CD4-positive, alpha-beta T cell treated with Interferon alpha-2 for 1 hour (primary cell): ENCODE data around the gene WDR26.
"Not testable (repeated sequence)": the region's sequence is repeated elsewhere in the genome, so short reads cannot be mapped to it uniquely, and the experiment has no call there.

Experiments
- DNase-seq, 2 donors: peaks; one replicate each; pipeline ENCODE4 v3.0.0-alpha.2; 2020 to 2022

WDR26 gene

DNA sequence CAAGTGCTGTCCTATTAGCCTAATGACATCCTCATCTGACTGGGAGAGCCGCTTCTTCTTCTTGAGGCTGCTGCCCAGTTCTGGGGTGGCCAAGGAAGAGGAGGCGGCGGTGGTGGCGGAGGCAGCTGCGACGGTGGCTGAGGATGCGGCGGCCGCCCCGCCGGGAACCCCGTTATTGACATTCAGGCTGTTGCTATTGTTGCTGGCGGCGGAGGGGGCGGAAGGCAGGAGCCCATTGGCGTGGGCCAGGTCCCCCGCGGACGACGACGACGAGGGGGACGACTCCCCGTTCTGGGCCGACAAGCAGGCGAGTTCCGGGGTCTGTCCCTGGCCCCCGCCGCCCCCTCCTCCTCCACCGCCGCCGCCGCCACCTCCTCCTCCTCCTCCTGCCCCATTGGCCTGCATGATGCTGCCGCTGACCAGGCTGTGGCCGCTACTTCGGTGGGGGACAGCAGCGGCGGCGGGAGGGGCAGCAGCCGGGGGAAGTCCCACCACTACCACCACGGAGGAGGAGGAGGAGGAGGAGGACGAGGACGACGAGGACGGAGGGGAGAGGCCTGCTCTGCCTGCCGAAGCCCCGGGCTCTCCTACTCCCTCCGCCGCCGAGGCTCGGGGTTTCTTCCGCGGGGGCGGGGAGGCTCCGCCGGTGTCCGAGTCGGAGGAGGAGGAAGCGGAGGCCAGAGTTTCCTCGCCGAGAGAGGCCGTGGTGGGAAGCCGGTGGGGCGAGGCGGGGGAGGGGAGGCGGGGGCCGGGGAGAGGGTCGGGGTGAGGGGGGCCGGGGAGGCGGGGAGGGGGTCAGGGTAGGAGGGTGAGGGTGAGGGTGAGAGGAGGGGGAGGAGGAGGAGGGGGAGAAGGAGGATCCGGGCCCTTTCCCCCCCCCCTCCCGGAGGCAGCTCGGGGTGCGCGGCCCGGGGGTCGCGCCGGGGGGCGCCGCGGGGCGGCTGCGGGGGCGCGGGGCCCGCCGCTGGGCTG, 610 bp downstream of the WDR26 start:
- peak; percentile 54 to 71 for DNase-seq

DNA sequence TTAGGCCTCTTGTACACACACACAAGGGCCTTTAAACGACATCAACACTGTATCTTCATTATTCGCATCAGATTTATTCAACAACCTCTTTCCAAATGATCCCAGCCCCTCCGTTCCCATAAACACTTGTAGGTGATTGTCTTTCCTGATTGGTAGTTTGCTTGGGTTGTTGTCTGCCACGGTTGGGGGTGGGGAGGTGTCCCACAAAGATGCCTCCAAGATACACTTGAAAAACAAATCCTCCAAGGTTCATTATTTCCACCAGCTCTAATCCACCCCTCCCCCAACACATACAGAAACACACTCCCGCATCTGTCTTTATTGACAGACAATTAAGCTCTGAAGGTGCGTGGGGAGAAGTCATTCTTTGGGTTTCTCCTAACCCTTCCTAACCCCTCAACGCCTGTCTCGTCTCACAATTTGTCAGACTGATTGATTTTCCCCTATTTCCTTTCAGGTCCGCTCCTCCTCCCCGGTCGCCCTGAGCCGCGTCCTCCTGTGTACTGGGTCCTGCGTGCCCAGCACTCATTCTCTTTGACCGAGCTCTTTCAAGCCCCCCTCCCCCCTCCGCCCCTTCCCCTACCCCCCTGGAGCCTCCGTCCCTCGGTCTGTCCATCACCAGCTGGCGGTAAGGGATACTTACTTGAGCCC, 1.4 kb downstream of the WDR26 start:
- peak in 1 of 2 donors; percentile 42 for DNase-seq

DNA sequence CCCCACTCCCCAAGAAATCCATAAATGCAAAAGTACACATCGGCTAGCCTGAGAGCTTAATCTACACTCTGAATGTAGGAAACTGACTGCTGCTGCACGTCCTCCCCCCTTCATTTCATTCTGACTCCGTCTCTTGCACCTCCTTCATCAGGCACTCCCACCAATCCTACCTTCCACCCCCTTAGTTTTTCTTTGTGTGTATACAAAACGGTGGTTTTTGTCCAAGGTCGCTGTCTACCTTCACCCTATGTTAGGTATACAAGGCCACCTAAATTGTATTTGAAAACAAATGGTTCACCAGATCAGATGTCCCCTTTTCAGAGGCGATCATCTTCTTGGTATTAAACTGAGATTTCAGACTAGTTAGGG, 1.9 kb downstream of the WDR26 start:
- peak in 1 of 2 donors; percentile 28 for DNase-seq

DNA sequence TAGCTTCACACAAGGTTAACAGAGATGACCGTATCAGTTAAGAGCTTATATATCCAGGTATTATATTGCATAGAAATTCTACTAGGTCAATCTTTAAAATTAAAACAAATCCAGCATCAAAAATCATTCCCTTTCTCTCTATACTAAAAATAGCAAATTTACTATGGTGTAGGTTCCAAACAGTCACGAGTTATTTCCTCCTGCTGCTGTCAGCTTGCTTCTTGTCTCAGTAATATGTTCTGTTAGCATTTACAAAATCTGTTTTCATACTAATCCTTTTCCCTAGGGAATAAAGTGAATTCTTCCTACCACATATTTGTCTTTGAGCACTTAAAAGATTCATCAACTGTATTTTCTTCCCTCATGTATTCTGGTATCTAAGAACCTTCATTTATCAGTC, 2.5 kb downstream of the WDR26 start:
- DNase-seq: no peak

DNA sequence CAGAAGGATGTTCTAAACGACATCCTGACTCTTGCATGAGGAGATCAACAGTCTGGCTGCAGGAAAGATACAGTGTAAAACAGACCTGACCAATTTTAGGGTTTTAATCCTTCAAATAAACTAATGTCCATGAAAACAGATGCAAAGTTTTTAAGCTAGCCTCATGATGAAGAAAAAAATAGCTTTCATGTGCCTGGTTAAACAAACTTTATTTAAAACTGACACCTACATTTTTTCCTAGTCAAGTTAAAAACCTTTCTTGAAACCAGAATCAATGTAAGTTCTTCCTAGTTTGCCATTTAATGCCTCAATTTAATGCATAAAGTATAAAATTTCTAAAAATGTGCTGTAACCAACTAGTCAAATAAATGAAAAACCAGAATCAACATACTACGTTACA, 2.9 kb downstream of the WDR26 start:
- no peak for DNase-seq

DNA sequence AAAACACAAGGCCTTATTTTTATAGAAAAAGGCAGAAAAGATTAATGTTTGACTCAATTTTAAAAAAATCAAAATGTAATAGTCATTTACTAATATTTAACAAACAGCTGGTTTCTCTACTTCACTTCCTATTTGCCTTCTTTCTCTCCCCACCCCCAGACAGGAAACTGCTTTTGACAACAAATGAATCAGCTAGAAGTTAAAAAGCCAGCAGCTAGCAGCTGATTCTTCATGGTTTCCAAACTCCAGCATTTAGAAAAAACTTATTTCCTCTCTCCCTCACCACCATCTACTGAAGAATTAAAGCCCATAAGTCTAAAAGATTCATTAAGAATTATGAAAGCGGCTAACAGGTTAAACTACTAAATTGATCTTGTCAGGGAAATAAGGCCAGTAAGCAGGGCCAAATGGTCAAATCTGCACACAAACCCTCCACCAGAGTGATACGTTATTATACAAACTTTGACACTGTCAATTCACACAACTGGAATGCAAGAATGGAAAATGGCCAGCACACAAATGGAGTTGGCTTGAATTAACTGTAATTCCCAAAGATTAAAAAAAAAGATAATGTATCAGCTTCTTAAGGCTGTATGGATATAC, 4.0 kb downstream of the WDR26 start:
- DNase-seq: peak; percentile 24 to 72

DNA sequence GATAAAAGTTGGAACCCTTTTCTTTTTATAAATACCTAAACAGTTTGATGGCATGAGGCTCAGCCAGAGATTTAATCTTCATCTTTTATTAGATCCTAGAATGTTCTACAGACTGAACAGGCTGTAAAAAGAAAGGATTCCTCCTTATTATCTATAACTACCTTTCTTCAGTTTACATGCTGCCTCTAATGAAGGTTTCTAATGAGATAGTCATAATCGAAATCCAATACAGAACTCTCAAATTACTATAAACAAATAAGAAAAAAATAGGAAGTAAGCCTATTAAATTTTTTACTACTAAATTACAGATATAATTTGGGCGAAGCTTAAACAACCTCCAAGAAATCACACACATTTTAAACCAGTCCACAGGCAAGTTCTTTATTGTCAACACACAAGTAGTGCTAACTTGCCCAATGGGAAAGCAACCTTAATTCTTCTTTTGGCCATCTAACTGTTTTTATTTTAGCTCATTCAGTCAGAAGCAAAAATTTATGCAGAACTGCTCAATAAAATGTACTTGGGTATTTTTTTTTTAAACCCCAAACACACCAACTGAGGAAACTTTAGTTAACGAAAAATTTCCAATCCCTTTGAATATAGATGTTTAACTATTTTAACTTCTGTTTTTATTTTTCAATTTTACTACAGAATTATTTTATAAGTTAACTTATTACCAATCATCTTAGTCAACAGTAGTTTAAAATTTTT, 4.8 kb downstream of the WDR26 start:
- DNase-seq: no peak

DNA sequence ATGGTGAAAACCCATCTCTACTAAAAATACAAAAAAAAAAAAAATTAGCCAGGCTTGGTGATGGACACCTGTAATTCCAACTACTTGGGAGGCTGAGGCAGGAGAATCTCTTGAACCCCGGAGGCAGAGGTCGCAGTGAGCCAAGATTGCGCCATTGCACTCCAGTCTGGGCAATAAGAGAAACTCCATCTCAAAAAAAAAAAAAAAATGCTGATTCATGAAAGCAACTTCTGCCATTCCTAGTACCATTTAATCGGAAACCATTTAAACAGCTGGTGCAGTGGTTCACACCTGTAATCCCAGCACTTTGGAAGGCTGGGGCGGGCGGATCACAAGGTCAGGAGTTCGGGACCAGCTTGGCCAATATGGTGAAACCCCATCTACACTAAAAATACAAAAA, 5.9 kb downstream of the WDR26 start:
- DNase-seq: not testable (repeated sequence)

DNA sequence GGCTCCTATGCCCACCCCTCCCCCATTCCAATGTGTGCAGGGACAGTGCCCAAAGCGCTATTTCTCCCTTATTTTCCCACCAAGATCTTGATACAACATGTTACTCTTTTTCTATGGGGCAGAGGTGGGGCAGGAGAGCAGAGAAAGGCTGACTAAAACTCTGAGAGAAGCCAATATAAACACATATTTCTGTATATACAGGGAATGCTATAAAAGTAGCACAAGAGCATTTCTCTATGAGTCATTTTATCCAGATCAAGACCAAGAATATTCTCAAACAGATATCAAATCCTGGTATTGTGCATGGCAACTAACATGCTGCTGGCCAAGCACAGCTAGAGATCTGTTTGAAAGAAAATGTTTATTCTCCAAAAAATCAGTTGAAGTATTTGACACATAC, 7.3 kb downstream of the WDR26 start:
- no peak for DNase-seq

DNA sequence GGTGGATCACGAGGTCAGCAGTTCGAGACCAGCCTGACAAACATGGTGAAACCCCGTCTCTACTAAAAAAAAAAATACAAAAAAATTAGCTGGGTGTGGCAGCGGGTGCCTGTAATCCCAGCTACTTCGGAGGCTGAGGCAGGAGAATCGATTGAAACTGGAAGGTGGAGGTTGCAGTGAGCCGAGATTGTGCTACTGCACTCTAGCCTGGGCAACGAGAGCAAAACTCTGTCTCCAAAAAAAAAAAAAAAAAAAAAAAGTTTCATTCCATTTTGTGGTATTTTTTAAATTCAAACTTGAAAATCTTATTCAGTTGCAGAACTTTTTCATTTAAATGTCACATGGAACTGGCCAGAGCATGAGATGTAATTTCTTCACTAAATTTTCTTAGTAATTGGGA, 7.7 kb downstream of the WDR26 start:
- DNase-seq: not testable (repeated sequence)

DNA sequence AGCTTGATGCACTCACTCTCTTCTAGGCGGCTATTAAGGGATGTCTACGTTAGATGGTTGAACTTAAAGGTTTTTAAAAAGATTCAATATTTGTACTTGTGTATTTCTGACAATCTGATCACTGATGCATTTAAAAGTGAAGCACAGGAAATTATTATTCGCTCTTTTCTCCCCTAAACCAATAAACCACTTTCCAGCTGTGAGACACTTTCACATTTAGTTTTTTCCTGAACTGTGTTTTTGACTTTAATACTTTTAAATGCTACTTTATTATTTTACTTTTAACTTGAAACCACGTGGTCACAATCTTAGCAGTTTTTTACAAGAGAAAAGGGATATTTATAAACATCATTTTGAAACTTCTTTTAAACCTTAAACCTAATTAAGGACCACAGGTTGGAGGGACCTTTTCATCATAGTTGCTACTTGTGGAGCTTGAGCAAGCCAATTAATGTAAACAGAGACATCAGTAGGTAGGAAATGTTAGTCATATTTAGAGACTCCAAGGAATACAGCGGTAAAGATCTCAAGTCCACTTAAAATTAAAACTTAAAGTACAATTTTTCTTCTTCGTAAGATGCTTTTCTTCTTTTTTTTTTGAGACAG, 9.2 kb downstream of the WDR26 start:
- no peak for DNase-seq

DNA sequence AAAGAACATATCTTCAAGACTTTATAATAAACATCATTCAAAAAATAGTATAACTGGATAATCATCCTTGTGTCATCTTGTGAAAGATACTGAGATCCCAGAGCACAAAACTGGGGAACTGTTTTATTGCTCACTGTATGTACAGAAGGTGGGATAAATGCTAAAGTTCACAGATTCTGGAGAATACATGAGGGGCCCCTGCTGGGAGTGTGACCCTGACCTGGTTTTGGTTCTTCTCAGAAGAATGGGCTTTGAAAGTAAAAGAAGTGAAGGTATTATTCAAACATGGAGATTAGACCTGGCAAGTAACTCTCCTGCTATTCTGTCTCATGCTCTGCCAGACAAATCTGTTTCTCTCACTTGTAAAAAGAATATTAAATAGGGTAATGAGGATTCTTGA, 14.5 kb downstream of the WDR26 start:
- no peak for DNase-seq

DNA sequence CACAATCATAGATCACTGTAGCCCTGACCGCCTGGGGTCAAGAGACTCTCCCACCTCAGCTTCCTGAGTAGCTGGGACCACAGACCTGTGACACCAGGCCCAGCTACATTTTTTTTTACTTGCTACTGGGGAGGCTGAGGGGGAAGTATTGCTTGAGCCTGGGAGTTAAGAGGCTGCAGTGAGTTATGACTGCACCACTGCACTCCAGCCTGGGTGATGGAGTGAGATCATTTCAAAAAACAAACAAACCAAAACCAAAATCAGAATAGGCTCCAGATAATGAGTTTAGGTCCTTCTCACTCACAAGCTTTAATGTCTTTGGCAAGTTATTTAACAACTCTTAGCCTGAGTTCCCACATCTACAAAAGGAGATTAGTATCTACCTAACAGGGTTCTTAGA, 22.8 kb downstream of the WDR26 start:
- no peak for DNase-seq

DNA sequence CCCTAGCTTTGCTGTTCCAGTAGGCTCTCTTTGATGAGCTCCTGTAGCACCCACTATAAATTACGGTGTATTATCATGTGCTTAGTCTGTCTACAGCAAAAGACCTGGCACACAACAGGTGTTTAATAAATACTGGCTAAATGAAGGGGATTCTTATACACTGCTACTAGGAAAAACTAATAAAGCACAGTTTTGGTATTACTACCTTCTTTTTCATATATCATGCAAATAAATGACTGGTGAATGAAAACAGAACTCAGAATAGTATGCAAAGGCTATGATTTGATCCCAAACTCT, 26.4 kb downstream of the WDR26 start:
- DNase-seq: no peak

DNA sequence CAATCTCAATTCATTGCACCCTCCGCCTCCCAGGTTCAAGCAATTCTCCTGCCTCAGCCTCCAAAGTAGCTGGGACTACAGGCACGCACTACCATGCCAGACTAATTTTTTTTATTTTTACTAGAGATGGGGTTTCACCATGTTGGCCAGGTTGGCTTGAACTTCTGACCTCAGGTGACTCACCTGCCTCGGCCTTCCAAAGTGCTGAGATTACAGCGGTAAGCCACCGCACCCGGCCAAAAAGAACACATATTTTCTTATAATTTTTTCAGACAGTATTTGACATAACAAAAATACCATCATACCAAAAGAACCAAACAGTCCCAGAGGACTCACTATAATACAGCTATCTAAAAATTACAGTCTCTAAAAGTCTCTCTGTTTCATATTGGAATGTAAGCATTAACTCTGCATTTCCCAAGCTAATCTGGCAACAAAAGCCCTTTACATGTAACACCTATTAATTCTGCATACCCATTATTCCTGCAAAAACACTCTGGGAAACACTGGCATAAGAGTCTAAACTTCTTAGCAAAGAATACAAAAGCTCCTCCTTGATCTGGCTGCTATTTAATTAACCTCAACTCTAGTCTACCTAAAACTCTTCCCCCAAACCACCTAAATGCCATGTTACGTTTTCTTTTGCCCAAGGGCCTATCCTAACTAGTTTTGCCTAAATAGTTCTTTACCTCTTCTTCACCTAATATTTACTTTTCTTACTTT, 26.9 kb downstream of the WDR26 start:
- DNase-seq: no peak

DNA sequence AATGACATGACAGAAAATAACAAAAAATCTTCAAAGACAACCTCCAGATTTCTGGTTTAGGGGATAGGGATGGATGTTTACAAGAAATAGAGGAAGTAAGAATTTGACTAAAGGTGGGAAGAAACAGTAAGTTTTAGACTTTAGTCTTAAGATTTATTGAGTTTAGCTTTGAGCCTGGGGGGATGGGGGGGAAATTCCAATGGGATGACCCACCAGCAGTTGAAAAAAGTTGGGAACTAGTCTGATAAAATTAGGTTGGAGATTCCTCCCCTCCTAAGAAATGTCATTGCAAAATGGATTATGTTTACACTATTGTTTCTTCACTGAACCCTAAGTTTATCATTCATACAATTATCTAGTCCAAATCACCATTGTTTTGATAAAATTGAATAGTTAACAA, 28.4 kb downstream of the WDR26 start:
- no peak for DNase-seq

DNA sequence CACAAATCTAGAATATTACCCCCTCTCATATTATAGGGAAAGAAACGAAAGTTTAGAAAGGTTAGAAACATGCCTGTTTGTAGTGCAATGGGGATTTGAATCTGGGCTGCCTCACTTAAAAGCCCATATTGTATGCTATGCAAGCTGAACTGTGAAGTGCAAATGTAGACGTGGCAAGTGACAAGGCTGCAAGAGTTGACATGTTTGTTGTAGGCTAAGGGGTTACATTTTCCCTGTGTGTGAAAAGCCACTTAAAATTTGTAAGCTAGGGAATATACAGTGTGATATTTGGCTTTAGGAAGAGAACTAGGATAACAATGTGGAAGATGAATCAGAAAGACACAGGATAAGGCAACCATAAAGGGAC, 29.0 kb downstream of the WDR26 start:
- no peak for DNase-seq

DNA sequence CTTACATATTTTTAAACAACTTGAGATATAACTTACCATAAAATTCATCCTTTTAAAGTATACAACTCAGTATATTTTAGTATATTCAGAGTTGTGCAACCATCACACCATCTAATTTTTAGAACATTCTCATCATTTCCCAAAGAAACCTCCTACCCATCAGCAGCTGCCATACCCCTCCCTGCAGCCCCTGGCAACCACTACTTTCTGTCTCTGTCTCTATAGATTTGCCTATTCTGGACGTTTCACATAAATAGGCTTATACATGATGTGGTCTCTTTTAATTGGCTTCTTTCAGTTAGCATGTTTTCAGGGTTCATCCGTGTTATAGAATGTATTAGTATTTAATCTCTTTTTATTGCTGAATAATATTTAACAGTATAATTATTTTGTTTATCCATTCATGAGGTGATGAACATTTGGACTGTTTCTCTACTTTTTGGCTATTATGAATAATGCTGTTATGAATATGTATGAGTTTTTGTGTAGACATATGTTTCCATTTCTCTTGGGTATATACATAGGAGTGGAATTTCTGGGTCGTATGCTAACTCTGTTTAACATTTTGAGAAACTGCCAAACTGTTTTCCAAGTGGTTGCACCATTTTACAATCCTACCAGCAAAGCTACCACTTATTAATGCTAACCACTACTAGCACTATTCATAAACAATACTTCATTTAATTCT, 29.5 kb downstream of the WDR26 start:
- DNase-seq: no peak

DNA sequence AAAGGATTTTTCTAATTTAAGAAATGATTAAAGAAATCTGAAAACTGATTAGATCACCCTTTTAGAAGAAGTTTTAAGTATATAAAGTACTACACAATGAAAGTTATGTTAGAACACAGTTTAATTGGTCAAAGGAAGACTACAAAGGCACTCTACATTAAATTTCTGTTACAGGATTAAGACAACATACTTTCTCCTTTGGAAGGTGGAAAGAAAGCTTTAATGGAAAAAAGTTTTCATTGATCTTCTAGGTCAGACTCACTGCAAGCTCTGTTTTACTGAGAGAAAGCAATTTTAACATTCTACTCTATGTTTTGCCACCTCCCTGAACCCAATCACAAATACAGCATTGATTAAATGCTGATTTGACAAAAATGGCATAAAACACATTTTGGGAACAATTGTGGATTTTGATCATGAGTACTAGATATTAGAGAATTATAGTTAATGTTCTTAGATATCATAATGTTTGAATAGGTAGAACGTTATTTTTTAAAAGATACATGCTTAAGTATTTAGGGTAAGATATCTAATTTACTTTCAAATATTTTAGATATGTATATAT, 32.0 kb downstream of the WDR26 start:
- DNase-seq: no peak

DNA sequence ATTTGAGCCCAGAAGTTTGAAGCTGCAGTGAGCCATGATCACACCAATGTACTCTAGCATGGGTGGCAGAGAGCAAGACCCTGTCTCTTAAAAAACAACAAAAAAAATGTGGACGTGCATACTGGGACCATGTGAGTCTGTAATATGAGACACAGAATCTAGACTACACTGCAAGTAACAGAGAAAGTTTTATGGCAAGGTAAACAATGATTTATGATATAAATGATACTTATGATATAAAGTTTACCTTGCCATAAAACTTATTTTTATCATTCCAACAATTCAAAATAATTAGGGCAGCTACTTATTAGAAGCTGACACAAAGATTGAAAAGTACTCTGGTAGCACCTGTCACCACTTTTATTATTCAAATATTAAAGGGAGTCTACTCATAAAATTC, 34.7 kb downstream of the WDR26 start:
- DNase-seq: no peak

DNA sequence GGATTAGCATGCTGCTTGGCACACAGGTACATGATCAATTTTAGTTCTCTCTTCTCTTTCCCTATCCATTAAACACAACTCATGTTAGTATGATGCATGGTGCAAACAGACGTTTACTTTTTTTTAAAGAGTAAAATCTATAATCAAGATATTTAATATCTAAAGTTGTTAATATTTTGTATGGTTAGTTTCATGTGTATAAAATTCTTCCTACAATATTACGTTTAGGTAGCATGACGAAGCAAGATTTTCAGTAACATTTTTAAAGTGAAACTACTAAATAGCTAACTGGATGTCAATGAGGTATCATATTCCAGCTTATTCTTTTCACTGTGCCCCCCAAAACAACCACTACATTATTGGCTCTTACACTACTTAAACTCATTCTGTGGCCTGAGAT, 41.3 kb downstream of the WDR26 start:
- DNase-seq: no peak
